BLaER1 treated with 17β-estradiol and CSF1 and Interleukin-3, amounts not matched to agents 10 nM and 100 nM (cell line): ENCODE results near the gene EIF5A.

ENCODE experiments used
- H3K27ac ChIP-seq, 11 experiments: shearing (Covaris generic); formaldehyde crosslinking; 2 replicates each; pipeline ENCODE4 v1.8.1; 2022
- H3K27me3 ChIP-seq, 11 experiments: shearing (Covaris generic); formaldehyde crosslinking; 2 replicates each; pipeline ENCODE4 v1.8.1; 2022
- H3K36me3 ChIP-seq, 11 experiments: shearing (Covaris generic); formaldehyde crosslinking; 2 replicates each; pipeline ENCODE4 v1.8.1; 2022
- H3K4me1 ChIP-seq, 10 experiments: shearing (Covaris generic); formaldehyde crosslinking; 2 replicates each; pipeline ENCODE4 v1.8.1; 2022
- H3K4me2 ChIP-seq, 11 experiments: shearing (Covaris generic); formaldehyde crosslinking; 2 replicates each; pipeline ENCODE4 v1.8.1; 2022
- H3K4me3 ChIP-seq, 10 experiments: shearing (Covaris generic); formaldehyde crosslinking; 2 replicates each; pipeline ENCODE4 v1.8.1; 2022
- H3K9ac ChIP-seq, 11 experiments: shearing (Covaris generic); formaldehyde crosslinking; 2 replicates each; pipeline ENCODE4 v1.8.1; 2022
- H3K9me3 ChIP-seq, 11 experiments: shearing (Covaris generic); formaldehyde crosslinking; replicated peaks in 1 of 11; 2 replicates each; pipeline ENCODE4 v1.8.1; 2022
- H4K20me1 ChIP-seq, 11 experiments: shearing (Covaris generic); formaldehyde crosslinking; 2 replicates each; pipeline ENCODE4 v1.8.1; 2022
- Cebpa-rat ChIP-seq, 11 experiments: shearing (Covaris generic); IDR thresholded peaks; 2 replicates each; pipeline ENCODE4 v1.8.1; 2022

EIF5A gene

GRCh38 chr17:7356072-7356549 lies 48.7 kb downstream of the EIF5A start:
- no peak for TF ChIP-seq Cebpa-rat (IDR thresholded peaks at IDR 0.05)
- Histone ChIP-seq H3K9ac (no peak overlapping the region), H4K20me1 (peaks cover 0 to 32% (median 5%) of the 10 kb centered on the region in 11 experiments; a peak in 5 of 22 replicates), H3K9me3 (no peaks in the 10 kb centered on the region), H3K4me2 (peak overlapping the region in 8 of 11 experiments; percentile 2 to 98 (median 30); a peak in 10 of 22 replicates), H3K27ac (no peak overlapping the region), H3K36me3 (no peaks in the 10 kb centered on the region), H3K4me1 (peaks cover 27 to 45% (median 38%) of the 10 kb centered on the region in 10 experiments), H3K27me3 (no peaks in the 10 kb centered on the region), H3K4me3 (no peak overlapping the region)

GRCh38 chr17:7356756-7357155 lies 49.3 kb downstream of the EIF5A start:
- no peak for TF ChIP-seq Cebpa-rat (IDR thresholded peaks at IDR 0.05)
- Histone ChIP-seq H3K27me3 (no peaks in the 10 kb centered on the region), H3K9ac (no peak overlapping the region), H3K4me2 (no peak overlapping the region), H4K20me1 (peaks cover 0 to 30% (median 5%) of the 10 kb centered on the region in 11 experiments; a peak in 5 of 22 replicates), H3K36me3 (no peaks in the 10 kb centered on the region), H3K4me1 (peaks cover 25 to 41% (median 35%) of the 10 kb centered on the region in 10 experiments), H3K27ac (no peak overlapping the region), H3K9me3 (no peaks in the 10 kb centered on the region), H3K4me3 (no peak overlapping the region)

GRCh38 chr17:7357381-7357780 lies 50.0 kb downstream of the EIF5A start:
- H3K27me3 ChIP-seq = no peaks in the 10 kb centered on the region
- H3K9ac ChIP-seq = no peak overlapping the region
- peaks cover 22 to 39% (median 34%) of the 10 kb centered on the region in 10 experiments for H3K4me1 ChIP-seq
- no peak overlapping the region for H3K4me2 ChIP-seq
- no peak for TF ChIP-seq Cebpa-rat (IDR thresholded peaks at IDR 0.05)
- peaks cover 0 to 30% (median 5%) of the 10 kb centered on the region in 11 experiments; a peak in 5 of 22 replicates for H4K20me1 ChIP-seq
- H3K4me3 ChIP-seq = no peak overlapping the region
- H3K9me3 ChIP-seq = no peaks in the 10 kb centered on the region
- H3K36me3 ChIP-seq = no peaks in the 10 kb centered on the region
- no peak overlapping the region for H3K27ac ChIP-seq

GRCh38 chr17:7361906-7362305 lies 54.5 kb downstream of the EIF5A start:
- Histone ChIP-seq H3K9ac (no peak overlapping the region), H3K4me2 (no peak overlapping the region), H3K36me3 (no peaks in the 10 kb centered on the region), H3K9me3 (no peaks in the 10 kb centered on the region), H4K20me1 (no peaks in the 10 kb centered on the region), H3K27me3 (no peaks in the 10 kb centered on the region), H3K4me3 (no peak overlapping the region), H3K27ac (no peak overlapping the region), H3K4me1 (no peaks in the 10 kb centered on the region; a peak in 1 of 20 replicates)
- TF ChIP-seq Cebpa-rat (IDR thresholded peaks at IDR 0.05) = no peak
